ENCODE measurements around the gene ATOSA.

- TF ChIP-seq TAF1 (conservative IDR thresholded peaks at IDR 0.05) (no peak), YY1 (IDR thresholded peaks at IDR 0.05) (no peak), RAD21 (IDR thresholded peaks at IDR 0.05) (no peak), EGR1 (IDR thresholded peaks at IDR 0.05; ENCODE audit: low read depth in 2 of 2) (no peak)
- TF ChIP-seq, protein P1, sequence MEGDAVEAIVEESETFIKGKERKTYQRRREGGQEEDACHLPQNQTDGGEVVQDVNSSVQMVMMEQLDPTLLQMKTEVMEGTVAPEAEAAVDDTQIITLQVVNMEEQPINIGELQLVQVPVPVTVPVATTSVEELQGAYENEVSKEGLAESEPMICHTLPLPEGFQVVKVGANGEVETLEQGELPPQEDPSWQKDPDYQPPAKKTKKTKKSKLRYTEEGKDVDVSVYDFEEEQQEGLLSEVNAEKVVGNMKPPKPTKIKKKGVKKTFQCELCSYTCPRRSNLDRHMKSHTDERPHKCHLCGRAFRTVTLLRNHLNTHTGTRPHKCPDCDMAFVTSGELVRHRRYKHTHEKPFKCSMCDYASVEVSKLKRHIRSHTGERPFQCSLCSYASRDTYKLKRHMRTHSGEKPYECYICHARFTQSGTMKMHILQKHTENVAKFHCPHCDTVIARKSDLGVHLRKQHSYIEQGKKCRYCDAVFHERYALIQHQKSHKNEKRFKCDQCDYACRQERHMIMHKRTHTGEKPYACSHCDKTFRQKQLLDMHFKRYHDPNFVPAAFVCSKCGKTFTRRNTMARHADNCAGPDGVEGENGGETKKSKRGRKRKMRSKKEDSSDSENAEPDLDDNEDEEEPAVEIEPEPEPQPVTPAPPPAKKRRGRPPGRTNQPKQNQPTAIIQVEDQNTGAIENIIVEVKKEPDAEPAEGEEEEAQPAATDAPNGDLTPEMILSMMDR (IDR thresholded peaks at IDR 0.05; ENCODE audit: low read depth, low read length, missing input control) = no peak
- TF ChIP-seq, protein P2, sequence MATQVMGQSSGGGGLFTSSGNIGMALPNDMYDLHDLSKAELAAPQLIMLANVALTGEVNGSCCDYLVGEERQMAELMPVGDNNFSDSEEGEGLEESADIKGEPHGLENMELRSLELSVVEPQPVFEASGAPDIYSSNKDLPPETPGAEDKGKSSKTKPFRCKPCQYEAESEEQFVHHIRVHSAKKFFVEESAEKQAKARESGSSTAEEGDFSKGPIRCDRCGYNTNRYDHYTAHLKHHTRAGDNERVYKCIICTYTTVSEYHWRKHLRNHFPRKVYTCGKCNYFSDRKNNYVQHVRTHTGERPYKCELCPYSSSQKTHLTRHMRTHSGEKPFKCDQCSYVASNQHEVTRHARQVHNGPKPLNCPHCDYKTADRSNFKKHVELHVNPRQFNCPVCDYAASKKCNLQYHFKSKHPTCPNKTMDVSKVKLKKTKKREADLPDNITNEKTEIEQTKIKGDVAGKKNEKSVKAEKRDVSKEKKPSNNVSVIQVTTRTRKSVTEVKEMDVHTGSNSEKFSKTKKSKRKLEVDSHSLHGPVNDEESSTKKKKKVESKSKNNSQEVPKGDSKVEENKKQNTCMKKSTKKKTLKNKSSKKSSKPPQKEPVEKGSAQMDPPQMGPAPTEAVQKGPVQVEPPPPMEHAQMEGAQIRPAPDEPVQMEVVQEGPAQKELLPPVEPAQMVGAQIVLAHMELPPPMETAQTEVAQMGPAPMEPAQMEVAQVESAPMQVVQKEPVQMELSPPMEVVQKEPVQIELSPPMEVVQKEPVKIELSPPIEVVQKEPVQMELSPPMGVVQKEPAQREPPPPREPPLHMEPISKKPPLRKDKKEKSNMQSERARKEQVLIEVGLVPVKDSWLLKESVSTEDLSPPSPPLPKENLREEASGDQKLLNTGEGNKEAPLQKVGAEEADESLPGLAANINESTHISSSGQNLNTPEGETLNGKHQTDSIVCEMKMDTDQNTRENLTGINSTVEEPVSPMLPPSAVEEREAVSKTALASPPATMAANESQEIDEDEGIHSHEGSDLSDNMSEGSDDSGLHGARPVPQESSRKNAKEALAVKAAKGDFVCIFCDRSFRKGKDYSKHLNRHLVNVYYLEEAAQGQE (IDR thresholded peaks at IDR 0.05) = no peak
Measured at GRCh38 chr15:52673734-52674133, 5.5 kb downstream of the ATOSA start.

Measured in liver (tissue), 3 donors.